HepG2 (cell line): ENCODE results near the gene FAM24B. TPM values are rescaled to one million over a fixed set of nuclear protein-coding genes. Genes with fewer than 3 reads are reported as not detected.

Experiments
- CHD2 ChIP-seq: IDR thresholded peaks from 2 replicates; pipeline ENCODE4 v1.6.1; 2011; ENCODE audit warnings: low read depth, low read length, improper control_type of control experiment
- FIP1L1 ChIP-seq: fragments of 200-400 bp; formaldehyde crosslinking; IDR thresholded peaks from 2 replicates; pipeline ENCODE4 v1.6.1; 2018; ENCODE audit warnings: low read depth, mild to moderate bottlenecking, low read length, moderate library complexity, borderline replicate concordance; ENCODE audit not compliant: insufficient read depth
- HES4 ChIP-seq: sonication (generic); formaldehyde crosslinking; IDR thresholded peaks from 2 replicates; pipeline ENCODE4 v1.9.0; 2021; ENCODE audit warnings: mild to moderate bottlenecking, missing genetic modification reagents, borderline replicate concordance
- HNRNPLL ChIP-seq: fragments of 200-400 bp; formaldehyde crosslinking; IDR thresholded peaks from 2 replicates; pipeline ENCODE4 v1.6.1; 2017; ENCODE audit warnings: mild to moderate bottlenecking, low read depth, low read length; ENCODE audit not compliant: poor library complexity, severe bottlenecking
- KLF11 ChIP-seq: IDR thresholded peaks from 2 replicates; pipeline ENCODE4 v1.6.1; 2016; ENCODE audit warnings: missing compliant biosample characterization
- MAFK ChIP-seq, 2 experiments: IDR thresholded peaks in 1 of 2; conservative IDR thresholded peaks in 1 of 2; 2 replicates each; pipeline ENCODE4 v1.6.1; 2011; ENCODE audit warnings: improper control_type of control experiment in 2 of 2, low read length in 2 of 2
- ONECUT2 ChIP-seq: sonication (generic); formaldehyde crosslinking; IDR thresholded peaks from 2 replicates; pipeline ENCODE4 v1.4.0; 2020; ENCODE audit warnings: missing genetic modification reagents
- POLR2A ChIP-seq, 2 experiments: IDR thresholded peaks; 2 replicates each; pipeline ENCODE4 v1.6.1; 2011; ENCODE audit warnings: low read depth in 2 of 2, low read length in 2 of 2, mild to moderate bottlenecking in 1 of 2, moderate library complexity in 1 of 2; ENCODE audit not compliant: insufficient read depth in 1 of 2
- POLR2AphosphoS5 ChIP-seq: IDR thresholded peaks from 2 replicates; pipeline ENCODE4 v1.6.1; 2012; ENCODE audit warnings: low read depth, low read length
- SNAPC5 ChIP-seq: sonication (generic); formaldehyde crosslinking; IDR thresholded peaks from 2 replicates; pipeline ENCODE4 v1.8.1; 2023; ENCODE audit warnings: mild to moderate bottlenecking, missing genetic modification reagents, borderline replicate concordance
- TOPORS ChIP-seq: sonication (generic); formaldehyde crosslinking; IDR thresholded peaks from 2 replicates; pipeline ENCODE4 v1.8.0; 2023; ENCODE audit warnings: mild to moderate bottlenecking, missing genetic modification reagents
- ZBTB1 ChIP-seq: sonication (generic); formaldehyde crosslinking; IDR thresholded peaks from 2 replicates; pipeline ENCODE4 v1.4.0; 2020; ENCODE audit warnings: missing genetic modification reagents, borderline replicate concordance
- ZNF274 ChIP-seq: sonication (generic); formaldehyde crosslinking; IDR thresholded peaks from 2 replicates; pipeline ENCODE4 v1.5.1; 2020; ENCODE audit warnings: mild to moderate bottlenecking, missing genetic modification reagents
- ZNF280B ChIP-seq: sonication (generic); formaldehyde crosslinking; IDR thresholded peaks from 2 replicates; pipeline ENCODE4 v1.5.0; 2020; ENCODE audit warnings: missing genetic modification reagents, mild to moderate bottlenecking, borderline replicate concordance
- ZNF292 ChIP-seq: sonication (generic); formaldehyde crosslinking; IDR thresholded peaks from 2 replicates; pipeline ENCODE4 v1.8.1; 2022; ENCODE audit warnings: mild to moderate bottlenecking, low read depth, missing genetic modification reagents, borderline replicate concordance
- ZNF552 ChIP-seq: sonication (generic); formaldehyde crosslinking; IDR thresholded peaks from 2 replicates; pipeline ENCODE4 v1.9.0; 2022; ENCODE audit warnings: missing genetic modification reagents, mild to moderate bottlenecking, borderline replicate concordance
- ZNF589 ChIP-seq: sonication (generic); formaldehyde crosslinking; conservative IDR thresholded peaks from 2 replicates; pipeline ENCODE4 v1.8.0; 2022; ENCODE audit warnings: mild to moderate bottlenecking, moderate library complexity, missing genetic modification reagents
- ZNF761 ChIP-seq: sonication (generic); formaldehyde crosslinking; conservative IDR thresholded peaks from 2 replicates; pipeline ENCODE4 v1.4.0; 2020; ENCODE audit warnings: mild to moderate bottlenecking, missing genetic modification reagents
- ZZZ3 ChIP-seq: sonication (generic); formaldehyde crosslinking; IDR thresholded peaks from 2 replicates; pipeline ENCODE4 v1.4.0; 2020; ENCODE audit warnings: missing genetic modification reagents, mild to moderate bottlenecking, borderline replicate concordance
- polyA plus RNA-seq, 8 experiments: library from polyadenylated mRNA; depleted of rRNA in 3 of 8; stranded (reverse) in 7 of 8; unstranded in 1 of 8; fragments of >200 nt; fragmentation: Illumina TruSeq in 4 of 8; extraction: Trizol in 4 of 8; gene quantifications; 2 replicates each; pipeline versions ENCODE4 v1.2.1 to v1.2.3, GENCODE V29; 2011 to 2016; ENCODE audit warnings: low read depth in 4 of 8, missing spikeins in 1 of 8, mixed read lengths in 1 of 8; ENCODE audit not compliant: insufficient read depth in 1 of 8
- total RNA-seq, 5 experiments: library from RNA; depleted of rRNA; stranded (reverse); fragments of >200 nt; fragmentation: Illumina TruSeq; extraction: Trizol; gene quantifications; 2 replicates each; pipeline ENCODE4 v1.2.3, GENCODE V29; 2016; ENCODE audit warnings: low read depth in 1 of 5
- TF ChIP-seq, protein P1 (sequence below): IDR thresholded peaks from 2 replicates; pipeline ENCODE4 v1.6.1; 2012; ENCODE audit warnings: inconsistent platforms
- TF ChIP-seq, protein P2 (sequence below): sonication (generic); formaldehyde crosslinking; IDR thresholded peaks from 2 replicates; pipeline ENCODE4 v1.5.0; 2020; ENCODE audit warnings: mild to moderate bottlenecking, missing genetic modification reagents, moderate library complexity
- TF ChIP-seq, protein P3 (sequence below): sonication (generic); formaldehyde crosslinking; IDR thresholded peaks from 2 replicates; pipeline ENCODE4 v1.5.1; 2020; ENCODE audit warnings: missing genetic modification reagents, mild to moderate bottlenecking, borderline replicate concordance

The FAM24B gene
- total and polyA plus RNA-seq, 2 of the 13 experiments (the other 11 are each of a cell fraction or from before 2014, with no cell fraction given) = 1.9 to 3.0 TPM

DNA sequence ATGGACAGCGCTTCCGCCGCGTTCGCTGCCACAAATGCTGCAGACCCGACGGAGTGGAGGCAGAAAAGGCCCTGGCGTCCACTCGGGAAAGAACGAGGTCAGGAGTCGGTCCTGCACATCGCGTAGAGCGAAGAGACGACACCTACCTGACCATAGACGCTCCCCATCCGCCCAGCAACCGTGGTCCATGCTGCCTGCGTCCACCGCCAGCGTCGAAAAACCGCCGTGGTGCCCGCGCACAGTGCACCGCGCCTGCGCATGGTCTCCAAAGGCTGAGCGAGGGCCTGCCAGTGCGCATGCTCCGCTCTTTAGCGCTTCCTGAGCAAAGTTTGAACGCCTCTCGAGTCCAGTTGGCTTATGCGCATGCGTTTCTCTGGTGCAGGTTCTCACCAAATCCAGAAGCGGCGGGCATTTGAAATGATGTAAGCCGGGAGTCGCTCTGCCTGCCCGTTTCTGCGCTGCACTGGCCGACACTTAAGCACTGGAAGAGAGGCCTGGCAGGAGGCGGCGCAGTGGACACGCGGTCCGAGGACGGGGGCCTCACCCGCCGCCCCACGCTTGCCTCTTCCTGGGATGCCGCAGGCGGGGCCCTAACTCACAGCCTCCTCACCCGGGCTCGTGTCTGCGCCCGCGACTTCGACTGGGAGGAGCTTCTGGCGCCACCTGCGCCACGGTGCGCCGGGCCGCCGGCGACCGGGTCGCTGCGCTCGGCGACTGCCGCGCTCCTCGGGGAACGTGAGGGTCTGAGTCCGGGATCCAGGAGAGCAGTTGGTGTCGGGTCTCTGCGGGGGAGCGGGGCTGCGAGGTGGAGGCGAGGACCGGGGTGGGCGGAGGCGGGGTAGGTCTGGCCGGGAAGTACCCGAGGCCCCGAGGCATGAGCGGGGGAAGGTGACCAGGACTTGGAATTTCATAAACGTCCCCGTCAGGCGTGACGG is at the start of gene FAM24B (continued):
- no peak for TF ChIP-seq ZBTB1 (CRISPR knock-in tag)
- TF ChIP-seq KLF11 = no peak
- TF ChIP-seq ZZZ3 (CRISPR knock-in tag) = no peak
- TF ChIP-seq ZNF274 (CRISPR knock-in tag) = peak; percentile 60; the same call in 1 of the 2 replicates
- TF ChIP-seq ZNF589 = peak; percentile 48; the same call in 1 of the 2 replicates
- TF ChIP-seq SNAPC5 (CRISPR knock-in tag) = 0 out of 2 replicates have a peak, but pooled peaks have one; percentile 81
- peak; percentile 16; the same call in 1 of the 2 replicates for TF ChIP-seq ZNF552 (CRISPR knock-in tag)
- TF ChIP-seq ONECUT2 (CRISPR knock-in tag) = no peak
- peak; percentile 78; the same call in 1 of the 2 replicates for TF ChIP-seq HES4 (CRISPR knock-in tag)
- 0 out of 2 replicates have a peak, but pooled peaks have one; percentile 59 for TF ChIP-seq FIP1L1
- TF ChIP-seq, protein P1, sequence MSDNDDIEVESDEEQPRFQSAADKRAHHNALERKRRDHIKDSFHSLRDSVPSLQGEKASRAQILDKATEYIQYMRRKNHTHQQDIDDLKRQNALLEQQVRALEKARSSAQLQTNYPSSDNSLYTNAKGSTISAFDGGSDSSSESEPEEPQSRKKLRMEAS = peak; percentile 87
- no peak for TF ChIP-seq MAFK (conservative IDR thresholded peaks at IDR 0.05 in 1 of 2, IDR thresholded peaks at IDR 0.05 in 1 of 2; ENCODE audit: low read length in 2 of 2)
- TF ChIP-seq, protein P2, sequence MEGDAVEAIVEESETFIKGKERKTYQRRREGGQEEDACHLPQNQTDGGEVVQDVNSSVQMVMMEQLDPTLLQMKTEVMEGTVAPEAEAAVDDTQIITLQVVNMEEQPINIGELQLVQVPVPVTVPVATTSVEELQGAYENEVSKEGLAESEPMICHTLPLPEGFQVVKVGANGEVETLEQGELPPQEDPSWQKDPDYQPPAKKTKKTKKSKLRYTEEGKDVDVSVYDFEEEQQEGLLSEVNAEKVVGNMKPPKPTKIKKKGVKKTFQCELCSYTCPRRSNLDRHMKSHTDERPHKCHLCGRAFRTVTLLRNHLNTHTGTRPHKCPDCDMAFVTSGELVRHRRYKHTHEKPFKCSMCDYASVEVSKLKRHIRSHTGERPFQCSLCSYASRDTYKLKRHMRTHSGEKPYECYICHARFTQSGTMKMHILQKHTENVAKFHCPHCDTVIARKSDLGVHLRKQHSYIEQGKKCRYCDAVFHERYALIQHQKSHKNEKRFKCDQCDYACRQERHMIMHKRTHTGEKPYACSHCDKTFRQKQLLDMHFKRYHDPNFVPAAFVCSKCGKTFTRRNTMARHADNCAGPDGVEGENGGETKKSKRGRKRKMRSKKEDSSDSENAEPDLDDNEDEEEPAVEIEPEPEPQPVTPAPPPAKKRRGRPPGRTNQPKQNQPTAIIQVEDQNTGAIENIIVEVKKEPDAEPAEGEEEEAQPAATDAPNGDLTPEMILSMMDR = peak; percentile 29
- TF ChIP-seq TOPORS (CRISPR knock-in tag) = 0 out of 2 replicates have a peak, but pooled peaks have one; percentile 46
- TF ChIP-seq CHD2 = no peak
- TF ChIP-seq POLR2AphosphoS5 = peak; percentile 39
- peak; percentile 71; the same call in 1 of the 2 replicates for TF ChIP-seq ZNF761 (CRISPR knock-in tag)
- TF ChIP-seq, protein P3, sequence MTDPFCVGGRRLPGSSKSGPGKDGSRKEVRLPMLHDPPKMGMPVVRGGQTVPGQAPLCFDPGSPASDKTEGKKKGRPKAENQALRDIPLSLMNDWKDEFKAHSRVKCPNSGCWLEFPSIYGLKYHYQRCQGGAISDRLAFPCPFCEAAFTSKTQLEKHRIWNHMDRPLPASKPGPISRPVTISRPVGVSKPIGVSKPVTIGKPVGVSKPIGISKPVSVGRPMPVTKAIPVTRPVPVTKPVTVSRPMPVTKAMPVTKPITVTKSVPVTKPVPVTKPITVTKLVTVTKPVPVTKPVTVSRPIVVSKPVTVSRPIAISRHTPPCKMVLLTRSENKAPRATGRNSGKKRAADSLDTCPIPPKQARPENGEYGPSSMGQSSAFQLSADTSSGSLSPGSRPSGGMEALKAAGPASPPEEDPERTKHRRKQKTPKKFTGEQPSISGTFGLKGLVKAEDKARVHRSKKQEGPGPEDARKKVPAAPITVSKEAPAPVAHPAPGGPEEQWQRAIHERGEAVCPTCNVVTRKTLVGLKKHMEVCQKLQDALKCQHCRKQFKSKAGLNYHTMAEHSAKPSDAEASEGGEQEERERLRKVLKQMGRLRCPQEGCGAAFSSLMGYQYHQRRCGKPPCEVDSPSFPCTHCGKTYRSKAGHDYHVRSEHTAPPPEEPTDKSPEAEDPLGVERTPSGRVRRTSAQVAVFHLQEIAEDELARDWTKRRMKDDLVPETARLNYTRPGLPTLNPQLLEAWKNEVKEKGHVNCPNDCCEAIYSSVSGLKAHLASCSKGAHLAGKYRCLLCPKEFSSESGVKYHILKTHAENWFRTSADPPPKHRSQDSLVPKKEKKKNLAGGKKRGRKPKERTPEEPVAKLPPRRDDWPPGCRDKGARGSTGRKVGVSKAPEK = 0 out of 2 replicates have a peak, but pooled peaks have one; percentile 9
- peak; percentile 80; the same call in 1 of the 2 replicates for TF ChIP-seq ZNF292 (CRISPR knock-in tag)
- peak; percentile 78 for TF ChIP-seq HNRNPLL
- peak; percentile 89; the same call in 1 of the 2 replicates for TF ChIP-seq ZNF280B (CRISPR knock-in tag)
- TF ChIP-seq POLR2A (IDR thresholded peaks at IDR 0.05; ENCODE audit: insufficient read depth in 1 of 2, low read depth in 2 of 2, low read length in 2 of 2) = peak; percentile 1 to 70; a peak in 2 of 4 replicates
